ENCODE results near the gene DEFB129.
"Not testable (repeated sequence)": the region's sequence is repeated elsewhere in the genome, so short reads cannot be mapped to it uniquely, and the experiment has no call there.

DEFB129 gene, protein sequence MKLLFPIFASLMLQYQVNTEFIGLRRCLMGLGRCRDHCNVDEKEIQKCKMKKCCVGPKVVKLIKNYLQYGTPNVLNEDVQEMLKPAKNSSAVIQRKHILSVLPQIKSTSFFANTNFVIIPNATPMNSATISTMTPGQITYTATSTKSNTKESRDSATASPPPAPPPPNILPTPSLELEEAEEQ

DNA sequence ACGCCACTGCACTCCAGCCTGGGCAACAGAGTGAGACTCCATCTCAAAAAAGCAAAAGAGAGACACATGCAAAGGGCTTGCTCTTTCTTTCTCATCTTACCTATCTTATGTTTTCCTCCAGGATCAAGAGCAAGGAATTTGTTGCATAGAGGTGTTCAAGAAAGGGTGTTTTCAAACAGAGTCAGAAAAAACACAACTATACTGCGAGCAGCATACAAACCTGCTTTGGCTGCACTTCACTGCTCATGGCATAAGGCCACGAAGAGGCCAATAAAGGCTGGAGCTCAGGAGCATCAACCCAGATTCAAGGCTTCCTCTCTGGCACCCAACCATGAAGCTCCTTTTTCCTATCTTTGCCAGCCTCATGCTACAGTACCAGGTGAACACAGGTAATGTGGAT is at the start of gene DEFB129:
DEFB129 (plus strand) TSS at position 301 of the 400 bp plus-strand sequence; CDS start at position 332, 31 bp downstream.
- DNase-seq = no peak
- in situ Hi-C loops (cut with HindIII; ENCODE audit: low pct_ligation_motif_present, low pct_unique_long_range_greater_than_20kb, low sequenced_read_pairs) = no loop called here

DNA sequence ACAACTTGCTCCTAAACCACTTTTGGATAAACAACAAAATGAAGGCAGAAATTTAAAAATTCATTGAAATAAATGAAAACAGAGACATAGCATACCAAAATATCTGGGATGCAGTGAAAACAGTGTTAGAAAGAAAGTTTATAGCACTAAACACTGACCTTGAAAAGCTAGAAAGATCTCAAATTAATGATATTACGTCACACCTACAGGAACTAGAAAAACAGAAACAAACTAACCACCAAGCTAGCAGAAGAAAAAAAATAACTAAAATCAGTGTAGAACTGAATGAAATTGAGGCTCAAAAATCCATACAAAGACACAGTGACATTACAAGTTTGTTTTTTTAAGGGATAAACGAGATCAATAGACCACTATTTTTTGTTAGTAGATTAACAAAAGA is 42.8 kb upstream of the DEFB129 start:
- in situ Hi-C loops (cut with HindIII; ENCODE audit: low pct_ligation_motif_present, low pct_unique_long_range_greater_than_20kb, low sequenced_read_pairs) = no loop called here
- DNase-seq = no peak

DNA sequence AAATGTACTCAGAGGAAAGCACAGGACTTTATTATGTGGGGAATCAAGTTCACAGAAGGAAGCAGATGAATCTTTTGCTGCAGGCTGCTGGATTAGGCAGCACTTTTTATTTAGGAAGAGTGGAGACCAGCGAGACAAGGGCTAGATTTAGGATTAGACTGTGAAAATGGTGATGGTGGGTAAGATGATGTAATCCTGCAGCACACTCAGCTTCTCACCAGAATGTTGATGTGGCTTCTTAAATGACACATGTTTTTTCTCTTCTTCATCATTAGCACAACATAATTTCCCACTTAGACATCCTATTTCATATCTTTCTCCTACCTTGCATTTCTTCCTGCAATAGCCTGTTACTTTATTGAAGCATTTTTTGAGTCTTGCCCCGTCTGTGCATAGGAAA is 39.3 kb upstream of the DEFB129 start:
- DNase-seq = no peak
- in situ Hi-C loops (cut with HindIII; ENCODE audit: low pct_ligation_motif_present, low pct_unique_long_range_greater_than_20kb, low sequenced_read_pairs) = no loop called here

DNA sequence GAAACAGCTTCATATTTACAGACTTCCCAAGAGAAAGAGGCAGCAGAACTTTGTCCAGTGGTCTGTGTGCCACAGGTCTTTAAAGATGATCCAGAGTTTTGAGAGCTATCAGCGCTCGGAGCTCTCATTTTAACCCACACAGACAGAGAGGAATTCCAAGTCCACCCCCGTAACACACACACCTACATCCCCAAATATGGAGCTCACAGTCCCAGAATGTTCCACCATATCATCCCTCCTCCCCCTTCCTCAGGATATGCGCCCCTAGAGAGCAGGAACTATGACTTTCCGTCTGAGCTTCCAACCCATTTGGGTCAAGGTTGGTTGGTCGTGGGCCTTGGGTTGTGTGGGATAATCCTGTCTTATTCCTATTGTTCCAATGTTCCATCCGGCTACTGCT is 37.4 kb upstream of the DEFB129 start, which contains the start of gene DEFB128:
DEFB128 (minus strand) TSS at position 101 of the 400 bp plus-strand sequence; CDS start at position 13, 88 bp downstream.
- in situ Hi-C loops (cut with HindIII; ENCODE audit: low pct_ligation_motif_present, low pct_unique_long_range_greater_than_20kb, low sequenced_read_pairs) = no loop called here

DNA sequence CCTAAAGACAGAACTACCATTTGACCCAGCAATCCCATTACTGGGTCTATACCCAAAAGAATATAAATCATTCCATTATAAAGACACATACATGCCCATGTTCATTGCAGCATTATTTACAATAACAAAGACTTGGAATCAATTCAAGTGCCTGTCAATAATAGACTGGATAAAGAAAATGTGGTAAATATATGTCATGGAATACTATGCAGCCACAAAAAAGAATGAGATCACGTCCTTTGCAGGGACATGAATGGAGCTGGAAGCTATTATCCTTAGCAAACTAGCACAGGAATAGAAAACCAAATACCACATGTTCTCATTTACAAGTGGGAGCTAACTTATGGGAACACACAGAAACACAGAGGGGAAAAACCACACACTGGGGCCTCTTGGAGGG is 28.8 kb upstream of the DEFB129 start:
- no peak for DNase-seq
- in situ Hi-C loops (cut with HindIII; ENCODE audit: low pct_ligation_motif_present, low pct_unique_long_range_greater_than_20kb, low sequenced_read_pairs) = no loop called here

More for the DNA sequence above, 37.4 kb upstream of the DEFB129 start, which contains the start of gene DEFB128:
- no peak for DNase-seq

DNA sequence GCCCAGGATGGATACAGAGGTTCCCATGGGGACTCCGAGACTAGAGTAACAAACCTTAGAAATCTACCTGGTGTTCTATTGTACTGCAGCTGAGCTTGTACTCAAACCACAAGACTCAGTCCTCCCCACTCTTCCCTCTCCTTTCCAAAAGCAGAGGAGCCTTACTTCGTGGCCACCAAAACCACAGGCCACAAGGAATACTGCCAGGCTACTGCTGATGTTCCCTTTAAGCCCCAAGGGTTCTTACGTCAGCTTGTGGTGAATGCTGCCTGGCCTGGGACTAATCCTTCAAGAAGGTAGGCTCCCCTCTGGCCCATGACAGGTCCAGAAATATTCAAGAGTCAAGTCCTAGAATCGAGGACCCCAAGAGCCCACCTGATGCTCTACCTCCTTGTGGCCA is 27.1 kb upstream of the DEFB129 start:
- DNase-seq = no peak
- in situ Hi-C loops (cut with HindIII; ENCODE audit: low pct_ligation_motif_present, low pct_unique_long_range_greater_than_20kb, low sequenced_read_pairs) = no loop called here

DNA sequence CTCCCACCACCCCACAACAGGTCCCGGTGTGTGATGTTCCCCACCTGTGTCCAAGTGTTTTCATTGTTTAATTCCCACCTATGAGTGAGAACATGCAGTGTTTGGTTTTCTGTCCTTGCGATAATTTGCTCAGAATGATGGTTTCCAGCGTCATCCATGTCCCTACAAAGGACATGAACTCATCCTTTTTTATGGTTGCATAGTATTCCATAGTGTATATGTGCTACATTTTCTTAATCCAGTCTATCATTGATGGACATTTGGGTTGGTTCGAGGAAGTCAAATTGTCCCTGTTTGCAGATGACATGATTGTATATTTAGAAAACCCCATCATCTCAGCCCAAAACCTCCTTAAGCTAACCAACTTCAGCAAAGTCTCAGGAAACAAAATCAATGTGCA is 23.4 kb upstream of the DEFB129 start:
- in situ Hi-C loops (cut with HindIII; ENCODE audit: low pct_ligation_motif_present, low pct_unique_long_range_greater_than_20kb, low sequenced_read_pairs); DNase-seq: not testable (repeated sequence)

DNA sequence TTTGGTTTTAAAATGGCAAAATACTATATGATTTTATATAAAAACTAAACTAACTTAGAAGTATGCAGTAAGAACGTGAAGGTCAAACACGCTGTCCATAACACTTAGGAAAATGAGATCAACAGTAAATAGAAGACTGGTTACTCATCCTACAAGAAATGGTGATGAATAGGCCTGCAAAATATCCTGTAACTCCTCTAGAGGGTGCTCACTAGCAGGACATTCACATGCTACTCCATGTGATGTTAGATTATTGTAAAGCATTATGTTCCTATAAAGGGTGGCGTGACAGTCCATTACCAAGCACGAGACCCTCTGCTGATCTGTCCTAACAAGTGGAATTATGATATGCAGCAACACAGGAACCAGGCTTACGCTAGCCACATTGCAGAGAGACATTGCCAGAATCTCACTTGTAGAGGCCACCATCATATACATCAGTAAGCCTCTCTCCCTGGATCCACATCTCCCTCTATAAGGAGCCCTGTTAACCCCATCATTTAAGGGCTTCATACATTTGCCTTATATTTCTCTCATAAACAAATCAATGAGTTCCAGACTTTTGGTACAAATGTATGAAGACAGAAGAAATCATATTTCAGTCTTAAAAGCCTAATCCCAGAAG is 18.0 kb upstream of the DEFB129 start:
- in situ Hi-C loops (cut with HindIII; ENCODE audit: low pct_ligation_motif_present, low pct_unique_long_range_greater_than_20kb, low sequenced_read_pairs) = no loop called here
- DNase-seq = peak; percentile 63

DNA sequence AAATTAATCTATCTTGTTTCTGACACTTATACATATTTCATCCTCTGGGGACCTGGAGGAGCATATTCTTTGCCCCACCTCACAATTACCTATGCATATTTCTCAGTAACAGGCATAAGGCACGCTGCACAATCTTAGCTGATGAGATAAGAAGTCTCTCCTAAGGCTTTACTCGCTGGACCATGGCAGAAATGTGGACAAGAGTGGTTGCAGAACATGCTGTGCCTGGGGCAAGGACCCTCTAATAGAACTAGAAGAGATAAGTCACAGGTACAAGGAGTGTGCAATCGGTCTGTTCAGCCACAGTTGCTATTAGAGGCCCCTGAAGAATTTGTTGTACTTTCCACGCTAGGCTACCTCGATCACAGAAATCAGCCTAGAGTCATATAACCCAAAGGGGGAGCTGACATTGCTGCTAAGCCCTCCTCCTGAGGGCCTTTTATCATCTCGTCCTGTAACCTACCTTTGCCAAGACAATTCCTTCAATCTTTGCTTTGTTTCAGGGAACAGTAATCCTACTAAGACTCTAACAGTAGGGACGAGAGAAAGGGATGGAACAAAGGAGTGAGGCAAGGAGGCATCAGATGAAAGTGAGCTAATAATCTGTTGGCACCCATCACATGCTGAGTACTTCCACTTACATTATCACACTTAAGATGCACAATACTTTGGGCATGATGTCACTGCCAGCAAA is 16.1 kb upstream of the DEFB129 start:
- no peak for DNase-seq
- in situ Hi-C loops (cut with HindIII; ENCODE audit: low pct_ligation_motif_present, low pct_unique_long_range_greater_than_20kb, low sequenced_read_pairs) = no loop called here

DNA sequence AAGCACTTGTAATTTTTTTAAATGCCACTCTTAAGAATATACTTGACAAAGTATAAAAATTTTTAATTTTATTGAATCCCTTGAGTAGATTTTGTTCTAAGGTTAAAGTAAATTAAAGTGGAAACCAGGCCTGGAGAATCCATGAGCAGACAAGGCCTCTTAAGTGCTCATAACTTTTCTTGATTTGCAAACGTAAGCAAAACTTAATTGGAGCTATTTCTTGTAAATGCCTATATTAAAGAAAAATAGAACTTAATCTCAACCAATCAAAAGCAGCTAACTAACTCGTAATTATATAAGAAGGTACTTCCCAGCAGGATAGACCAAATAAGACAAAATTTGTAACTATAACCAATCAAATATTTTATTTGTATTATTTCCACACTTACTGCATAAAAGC is 12.7 kb upstream of the DEFB129 start:
- DNase-seq = no peak
- in situ Hi-C loops (cut with HindIII; ENCODE audit: low pct_ligation_motif_present, low pct_unique_long_range_greater_than_20kb, low sequenced_read_pairs) = no loop called here

DNA sequence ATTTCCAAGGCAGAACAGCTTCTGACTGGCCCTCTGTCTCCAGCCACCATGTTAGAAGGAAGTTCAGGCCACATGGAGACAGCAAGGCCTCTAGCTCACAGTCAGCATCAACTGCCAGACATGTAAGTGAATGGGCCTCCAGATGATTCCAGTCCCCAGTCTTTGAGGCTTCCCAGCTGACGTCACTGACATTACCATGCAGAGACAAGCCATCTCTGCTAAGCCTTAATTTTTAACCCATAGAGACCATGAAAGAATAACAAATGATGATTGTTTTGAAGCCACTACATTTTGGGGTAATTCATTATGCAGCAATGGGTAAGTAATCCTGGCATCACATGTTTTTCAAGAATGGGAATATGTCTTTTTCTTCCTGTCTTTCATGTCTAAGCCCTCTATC is 11.3 kb upstream of the DEFB129 start:
- in situ Hi-C loops (cut with HindIII; ENCODE audit: low pct_ligation_motif_present, low pct_unique_long_range_greater_than_20kb, low sequenced_read_pairs) = no loop called here
- DNase-seq = no peak

DNA sequence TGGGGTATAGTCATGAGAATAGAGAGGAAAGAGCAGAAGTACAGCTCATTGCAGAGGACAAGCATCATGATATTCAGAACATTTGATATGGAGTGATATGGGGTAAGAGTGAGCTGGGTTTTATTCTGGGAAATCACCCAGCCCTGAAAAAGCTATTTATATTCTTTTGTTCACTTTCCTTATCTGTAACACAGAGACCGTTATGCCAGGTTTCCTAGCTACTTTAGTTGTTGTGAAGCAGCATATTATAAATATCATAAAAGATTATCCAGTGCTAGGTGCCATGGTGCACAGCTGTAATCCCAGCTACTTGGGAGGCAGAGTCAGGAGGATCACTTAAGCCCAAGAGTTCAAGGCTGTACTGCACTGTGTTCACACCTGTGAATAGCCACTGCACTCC is 9.8 kb upstream of the DEFB129 start:
- in situ Hi-C loops (cut with HindIII; ENCODE audit: low pct_ligation_motif_present, low pct_unique_long_range_greater_than_20kb, low sequenced_read_pairs) = no loop called here
- DNase-seq = no peak

DNA sequence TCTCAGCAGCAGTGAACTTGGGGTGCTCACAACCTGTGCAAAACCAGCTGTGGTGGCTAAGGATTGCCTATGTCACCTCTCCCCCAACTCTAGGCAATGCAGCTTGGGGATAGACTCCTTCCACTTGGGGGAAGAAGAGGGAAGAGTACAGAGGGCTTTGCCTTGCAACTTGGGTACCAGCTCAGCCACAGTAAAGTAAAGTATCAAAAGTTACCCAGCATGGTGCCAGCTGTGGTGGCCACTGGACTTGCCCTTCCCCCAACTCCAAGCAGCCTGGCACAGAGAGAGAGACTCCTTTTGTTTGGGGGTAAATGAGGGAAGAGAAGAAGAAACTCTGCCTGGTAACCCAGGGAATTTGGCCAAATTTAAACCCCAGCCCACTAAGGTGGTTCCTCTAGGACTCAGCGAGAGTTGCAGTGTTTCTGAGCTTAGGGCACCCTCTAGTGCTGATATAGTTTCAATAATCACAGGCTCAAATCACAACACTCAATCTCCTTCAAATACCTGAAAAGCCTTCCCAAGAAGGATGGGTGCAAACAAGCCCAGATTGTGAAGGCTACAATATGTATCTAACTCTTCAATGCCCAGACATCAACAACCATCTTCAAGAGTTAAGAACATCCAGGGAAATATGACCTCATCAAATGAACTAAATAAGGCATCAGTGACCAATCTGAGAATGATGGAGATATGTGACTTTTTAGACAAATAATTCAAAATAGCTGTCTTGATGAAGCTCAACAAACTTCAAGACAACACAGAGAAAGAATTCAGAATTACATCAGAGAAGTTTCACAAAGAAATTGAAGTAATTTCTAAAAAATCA is 7.6 kb upstream of the DEFB129 start:
- in situ Hi-C loops (cut with HindIII; ENCODE audit: low pct_ligation_motif_present, low pct_unique_long_range_greater_than_20kb, low sequenced_read_pairs) = no loop called here
- peak; percentile 35 for DNase-seq

DNA sequence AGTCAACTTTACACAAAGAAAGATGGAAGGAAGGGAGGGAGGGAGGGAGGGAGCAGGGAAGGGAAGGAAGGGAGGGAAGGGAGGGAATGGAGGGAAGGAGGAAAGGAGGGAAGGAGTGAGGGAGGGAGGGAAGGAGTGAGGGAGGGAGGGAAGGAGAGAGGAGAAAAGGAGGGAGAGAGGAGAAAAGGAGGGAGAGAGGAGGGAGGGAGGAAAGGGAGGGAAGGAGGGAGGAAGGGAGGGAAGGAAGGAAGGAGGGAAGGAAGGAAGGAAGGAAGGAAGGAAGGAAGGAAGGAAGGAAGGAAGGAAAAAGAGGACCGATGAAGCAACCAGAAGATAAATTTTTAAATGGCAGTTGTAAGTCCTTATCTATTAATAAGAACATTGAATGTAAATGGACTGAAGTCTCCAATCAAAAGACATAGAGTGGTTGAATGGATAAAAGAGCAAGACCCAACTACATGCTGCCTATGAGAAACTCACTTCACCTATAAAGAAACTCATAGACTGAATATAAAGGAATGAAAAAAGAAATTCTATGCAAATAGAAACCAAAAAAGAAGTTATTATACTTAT is 5.7 kb upstream of the DEFB129 start:
- in situ Hi-C loops (cut with HindIII; ENCODE audit: low pct_ligation_motif_present, low pct_unique_long_range_greater_than_20kb, low sequenced_read_pairs) = no loop called here
- DNase-seq = no peak

DNA sequence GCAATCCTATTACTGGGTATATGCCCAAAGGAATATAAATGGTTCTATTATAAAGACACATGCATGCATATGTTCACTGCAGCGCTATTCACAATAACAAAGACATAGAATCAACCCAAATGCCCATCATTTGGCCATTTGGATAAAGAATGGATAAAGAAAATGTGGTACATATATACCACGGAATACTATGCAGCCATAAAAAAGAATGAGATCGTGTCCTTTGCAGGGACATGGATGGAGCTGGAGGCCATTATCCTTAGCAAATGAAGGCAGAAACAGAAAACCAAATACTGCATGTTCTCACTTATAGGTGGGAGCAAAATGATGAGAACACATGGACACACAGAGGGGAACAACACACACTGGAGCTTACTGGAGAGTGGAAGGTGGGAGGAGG is 1.2 kb upstream of the DEFB129 start:
- DNase-seq; in situ Hi-C loops (cut with HindIII; ENCODE audit: low pct_ligation_motif_present, low pct_unique_long_range_greater_than_20kb, low sequenced_read_pairs): not testable (repeated sequence)

DNA sequence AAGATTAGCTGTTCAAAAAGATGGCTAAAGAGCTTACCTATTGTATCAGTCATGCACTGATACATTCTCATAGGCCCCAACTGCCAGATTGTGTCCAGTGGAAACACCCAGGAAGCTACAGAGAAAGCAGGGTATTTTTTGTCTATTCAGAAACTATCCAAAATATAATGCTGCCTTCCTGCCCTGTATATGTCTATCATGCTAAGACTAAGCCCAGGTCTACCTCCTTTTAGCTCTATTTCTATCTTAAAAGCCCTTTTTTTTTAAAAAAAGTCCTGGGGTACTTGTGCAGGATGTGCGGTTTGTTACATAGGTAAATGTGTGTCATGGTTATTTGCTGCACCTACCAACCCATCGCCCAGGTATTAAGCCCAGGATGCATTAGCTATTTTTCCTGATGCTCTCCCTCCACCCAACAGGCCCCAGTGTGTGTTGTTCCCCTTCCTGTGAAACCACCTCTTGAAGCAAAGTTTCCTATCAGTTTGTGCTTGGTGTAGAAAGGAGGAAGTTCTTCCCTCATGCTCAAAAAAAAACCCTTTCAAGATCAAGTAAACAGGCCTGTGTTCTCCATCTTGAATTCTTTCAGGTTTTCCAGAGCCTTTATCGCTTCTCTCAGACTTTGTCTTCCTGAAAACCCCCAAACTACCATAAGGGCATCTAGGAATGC is 514 bp downstream of the DEFB129 start:
- in situ Hi-C loops (cut with HindIII; ENCODE audit: low pct_ligation_motif_present, low pct_unique_long_range_greater_than_20kb, low sequenced_read_pairs) = no loop called here
- DNase-seq = no peak

DNA sequence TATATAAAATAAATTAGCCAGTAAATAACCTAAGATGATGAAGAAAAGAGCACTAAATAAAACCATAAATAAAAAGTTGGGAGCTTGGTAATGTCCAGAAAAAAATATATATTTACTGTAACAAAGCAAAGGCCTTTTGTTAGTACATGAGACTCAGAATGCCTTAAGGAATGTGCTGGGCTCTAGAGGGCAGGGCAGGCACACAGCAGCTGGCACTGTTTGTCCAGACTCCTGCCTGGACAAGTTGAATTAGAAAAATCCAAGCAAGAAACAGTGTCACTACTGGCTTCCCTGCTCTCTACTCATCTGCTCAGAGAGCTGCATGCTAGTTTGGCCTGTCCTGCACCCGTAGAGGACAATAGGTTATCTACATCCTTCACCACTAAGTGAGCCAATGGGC is 8.8 kb downstream of the DEFB129 start:
- DNase-seq = peak; percentile 37
- in situ Hi-C loops (cut with HindIII; ENCODE audit: low pct_ligation_motif_present, low pct_unique_long_range_greater_than_20kb, low sequenced_read_pairs) = no loop called here

DNA sequence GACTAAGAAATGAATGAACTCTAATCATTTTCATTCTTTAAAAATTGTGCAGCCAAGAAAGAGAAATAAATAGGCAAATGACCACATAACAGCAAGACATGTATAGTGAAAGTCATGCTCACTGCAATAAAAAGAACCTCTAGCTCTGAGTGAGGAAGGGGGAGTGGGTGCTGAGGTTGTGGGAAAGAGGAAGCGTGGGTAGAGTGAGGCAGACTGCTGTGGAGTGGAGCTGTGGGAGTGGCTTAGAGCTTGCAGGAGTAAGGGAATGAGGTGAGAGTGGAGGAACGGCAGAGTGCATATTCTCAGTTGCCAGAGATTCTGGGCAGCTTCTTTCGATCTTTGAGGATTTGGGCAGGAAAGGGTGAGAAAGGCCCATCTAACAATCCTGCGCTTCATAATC is 10.4 kb downstream of the DEFB129 start:
- in situ Hi-C loops (cut with HindIII; ENCODE audit: low pct_ligation_motif_present, low pct_unique_long_range_greater_than_20kb, low sequenced_read_pairs) = no loop called here
- DNase-seq = no peak
